ENCODE measurements around the gene ALK. TPM values are rescaled to one million over a fixed set of nuclear protein-coding genes. Genes with fewer than 3 reads are reported as not detected.

Gene ALK
- total RNA-seq, 1 experiment from 2014 or later, result not detected

DNA sequence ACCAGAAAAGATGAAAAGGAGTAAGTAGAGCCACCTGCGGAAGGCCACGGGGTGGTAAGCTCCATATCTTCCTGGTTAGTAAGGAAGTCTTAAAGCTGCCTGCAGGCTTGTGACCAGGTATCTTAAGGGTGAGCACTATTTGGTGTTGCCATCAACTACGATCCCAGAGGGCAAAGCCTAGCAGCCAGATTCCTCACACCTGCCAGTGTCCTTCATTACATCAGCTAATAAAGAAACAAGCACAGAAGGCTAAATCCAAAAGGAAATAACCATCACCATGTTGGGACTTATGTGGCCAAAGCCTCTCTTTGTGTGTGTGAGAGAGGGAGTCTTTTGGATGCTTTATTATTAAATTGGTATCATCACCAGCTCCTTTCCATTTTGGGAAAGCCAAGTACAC, 123.5 kb downstream of the ALK start:
- no peaks in the 10 kb centered on the region for H3K79me1 ChIP-seq (ENCODE audit: insufficient read depth, low read depth, low read length, poor library complexity, severe bottlenecking)
- no peak overlapping the region for H3K14ac ChIP-seq (ENCODE audit: insufficient read depth, low read length)
- H3K4me3 Mint-ChIP-seq, result no peak overlapping the region
- H4K20me1 ChIP-seq (ENCODE audit: control insufficient read depth, insufficient read depth, insufficient read length), result no peaks in the 10 kb centered on the region
- no peak overlapping the region for H3K27ac Mint-ChIP-seq
- no peaks in the 10 kb centered on the region for H3K27me3 ChIP-seq (ENCODE audit: insufficient read depth, low read length)
- no peak overlapping the region for H3K4ac ChIP-seq (ENCODE audit: low read depth, low read length)
- H2BK20ac ChIP-seq (ENCODE audit: low read depth, low read length, poor library complexity, severe bottlenecking), result no peak overlapping the region
- no peaks in the 10 kb centered on the region for H3K36me3 Mint-ChIP-seq (ENCODE audit: insufficient read depth in 1 of 3, low read depth in 3 of 3)
- DNase-seq, result no peak
- no CpG with 5 or more reads among the region's 3 CpGs for WGBS (ENCODE audit: extremely low coverage, insufficient read length, low lambda C conversion rate)
- no peaks in the 10 kb centered on the region for H3K4me1 ChIP-seq (ENCODE audit: insufficient read depth, low read length)
- H3K18ac ChIP-seq (ENCODE audit: insufficient read length, low read depth, low read length), result no peak overlapping the region
- H3K9me3 Mint-ChIP-seq, result no peaks in the 10 kb centered on the region
- H3K23me2 ChIP-seq (ENCODE audit: insufficient read length, low read depth, low read length, poor library complexity, severe bottlenecking), result no peaks in the 10 kb centered on the region
- no peak overlapping the region for H3K56ac ChIP-seq (ENCODE audit: insufficient read length, low read depth, low read length)
- no peak overlapping the region for H2AK5ac ChIP-seq (ENCODE audit: insufficient read length, low read length)
- H4K5ac ChIP-seq (ENCODE audit: insufficient read length, low read depth, low read length), result no peak overlapping the region
- peaks cover 6 to 15% of the 10 kb centered on the region in 2 experiments for H3K4me1 Mint-ChIP-seq
- no peak overlapping the region for H3K23ac ChIP-seq (ENCODE audit: insufficient read length, low read depth, low read length)
- TF ChIP-seq, protein P1, sequence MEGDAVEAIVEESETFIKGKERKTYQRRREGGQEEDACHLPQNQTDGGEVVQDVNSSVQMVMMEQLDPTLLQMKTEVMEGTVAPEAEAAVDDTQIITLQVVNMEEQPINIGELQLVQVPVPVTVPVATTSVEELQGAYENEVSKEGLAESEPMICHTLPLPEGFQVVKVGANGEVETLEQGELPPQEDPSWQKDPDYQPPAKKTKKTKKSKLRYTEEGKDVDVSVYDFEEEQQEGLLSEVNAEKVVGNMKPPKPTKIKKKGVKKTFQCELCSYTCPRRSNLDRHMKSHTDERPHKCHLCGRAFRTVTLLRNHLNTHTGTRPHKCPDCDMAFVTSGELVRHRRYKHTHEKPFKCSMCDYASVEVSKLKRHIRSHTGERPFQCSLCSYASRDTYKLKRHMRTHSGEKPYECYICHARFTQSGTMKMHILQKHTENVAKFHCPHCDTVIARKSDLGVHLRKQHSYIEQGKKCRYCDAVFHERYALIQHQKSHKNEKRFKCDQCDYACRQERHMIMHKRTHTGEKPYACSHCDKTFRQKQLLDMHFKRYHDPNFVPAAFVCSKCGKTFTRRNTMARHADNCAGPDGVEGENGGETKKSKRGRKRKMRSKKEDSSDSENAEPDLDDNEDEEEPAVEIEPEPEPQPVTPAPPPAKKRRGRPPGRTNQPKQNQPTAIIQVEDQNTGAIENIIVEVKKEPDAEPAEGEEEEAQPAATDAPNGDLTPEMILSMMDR (conservative IDR thresholded peaks at IDR 0.05), result no peak
- no peak overlapping the region for H3T11ph ChIP-seq (ENCODE audit: low read length)
- H2BK15ac ChIP-seq (ENCODE audit: low read depth, low read length), result no peak overlapping the region
- no peak overlapping the region for H2BK120ac ChIP-seq (ENCODE audit: low read depth, low read length, poor library complexity, severe bottlenecking)
- H2AFZ ChIP-seq (ENCODE audit: low read length), result no peak overlapping the region
- H3K4me2 ChIP-seq (ENCODE audit: insufficient read depth, insufficient read length, low read length), result no peak overlapping the region
- H3K9ac ChIP-seq (ENCODE audit: extremely low read depth, insufficient read length, low read length), result no peak overlapping the region
- no peaks in the 10 kb centered on the region for H3K9me3 ChIP-seq (ENCODE audit: control insufficient read depth, low read depth, low read length)
- H3K27ac ChIP-seq (ENCODE audit: insufficient read length, low read depth, low read length), result no peak overlapping the region
- no peak overlapping the region for H2BK12ac ChIP-seq (ENCODE audit: insufficient read length, low read depth, low read length)
- H2BK5ac ChIP-seq (ENCODE audit: insufficient read length, low read length), result no peak overlapping the region
- H4K8ac ChIP-seq (replicated peaks; ENCODE audit: insufficient read length, low read depth, low read length), result no peak overlapping the region
- no peak overlapping the region for H4K91ac ChIP-seq (ENCODE audit: insufficient read length, low read depth, low read length)
- H3K27me3 Mint-ChIP-seq (ENCODE audit: low read depth), result peaks cover 5% of the 10 kb centered on the region
- H3K79me2 ChIP-seq (ENCODE audit: insufficient read depth, low read length), result no peaks in the 10 kb centered on the region
